SK-N-SH (cell line): ENCODE measurements around the gene TCP11L2. TPM values are rescaled to one million over a fixed set of nuclear protein-coding genes. Genes with fewer than 3 reads are reported as not detected.

Source experiments
- CTCF ChIA-PET: fragments of 300-600, 350-600 bp; formaldehyde crosslinking; extraction: SDS; loops from one replicate; lab custom pipeline; 2021; lab: Yijun Ruan, JAX
- POLR2A ChIA-PET: fragments of 350-600 bp; sonication (Branson Sonifier 250); formaldehyde crosslinking; extraction: SDS; loops from one replicate; lab custom pipeline; 2020; ENCODE audit warnings: antibody characterized with exemption, inconsistent platforms; lab: Yijun Ruan, JAX
- DNase-seq: peaks from one replicate; pipeline ENCODE4 v3.0.0; 2012
- H2AFZ ChIP-seq: fragments of 200-600 bp; sonication (generic); 2 replicates; pipeline ENCODE4 v1.8.1; 2016; ENCODE audit warnings: antibody characterized with exemption, mild to moderate bottlenecking, low read depth
- H3F3A ChIP-seq: fragments of 200-600 bp; sonication (generic); replicated peaks from 2 replicates; pipeline ENCODE3; 2016; ENCODE audit warnings: antibody characterized with exemption, mild to moderate bottlenecking; ENCODE audit not compliant: insufficient read depth
- H3K27ac ChIP-seq, 2 experiments: fragments of 200-500 bp in 1 of 2; fragments of 200-600 bp in 1 of 2; sonication (Bioruptor generic) in 1 of 2; sonication (generic), shearing (Covaris generic) in 1 of 2; 2 replicates each; pipeline versions ENCODE4 v1.5.1 to v1.6.1; 2014 to 2016; ENCODE audit warnings: low read depth in 2 of 2, inconsistent platforms in 1 of 2, low read length in 1 of 2, mild to moderate bottlenecking in 1 of 2, mixed read lengths in 1 of 2
- H3K27me3 ChIP-seq: fragments of 200-600 bp; sonication (generic), shearing (Covaris generic); 2 replicates; pipeline ENCODE4 v1.6.1; 2016; ENCODE audit warnings: mixed run types; ENCODE audit not compliant: insufficient read depth
- H3K36me3 ChIP-seq, 2 experiments: fragments of 200-500 bp in 1 of 2; fragments of 200-600 bp in 1 of 2; sonication (Bioruptor generic) in 1 of 2; sonication (generic) in 1 of 2; replicated peaks in 1 of 2; 2 replicates each; pipeline versions ENCODE3 to v1.5.1; 2014 to 2016; ENCODE audit warnings: low read length in 1 of 2, mild to moderate bottlenecking in 1 of 2; ENCODE audit not compliant: insufficient read depth in 2 of 2, control insufficient read depth in 1 of 2
- H3K4me1 ChIP-seq, 2 experiments: fragments of 200-500 bp in 1 of 2; fragments of 200-600 bp in 1 of 2; sonication (Bioruptor generic) in 1 of 2; sonication (generic), shearing (Covaris generic) in 1 of 2; 2 replicates each; pipeline versions ENCODE4 v1.5.1 to v1.6.1; 2014 to 2016; ENCODE audit warnings: low read depth in 1 of 2, low read length in 1 of 2, mixed run types in 1 of 2; ENCODE audit not compliant: insufficient read depth in 2 of 2, control insufficient read depth in 1 of 2
- H3K4me2 ChIP-seq: fragments of 200-600 bp; sonication (generic), shearing (Covaris generic); 2 replicates; pipeline ENCODE4 v1.6.1; 2017; ENCODE audit warnings: mixed run types
- H3K4me3 ChIP-seq, 2 experiments: fragments of 200-500 bp in 1 of 2; fragments of 200-600 bp in 1 of 2; sonication (Bioruptor generic) in 1 of 2; sonication (generic), shearing (Covaris generic) in 1 of 2; 2 replicates each; pipeline versions ENCODE4 v1.5.1 to v1.8.1; 2014 to 2016; ENCODE audit warnings: low read depth in 2 of 2, inconsistent platforms in 1 of 2, low read length in 1 of 2, mild to moderate bottlenecking in 1 of 2, mixed read lengths in 1 of 2, moderate library complexity in 1 of 2
- H3K79me2 ChIP-seq: fragments of 200-600 bp; sonication (generic); 2 replicates; pipeline ENCODE4 v1.8.1; 2017; ENCODE audit warnings: mild to moderate bottlenecking; ENCODE audit not compliant: insufficient read depth
- H3K9ac ChIP-seq: fragments of 200-600 bp; sonication (generic); 2 replicates; pipeline ENCODE4 v1.6.1; 2017; ENCODE audit warnings: mixed run types
- H3K9me2 ChIP-seq: fragments of 200-600 bp; sonication (generic); 2 replicates; pipeline ENCODE4 v1.6.1; 2017; ENCODE audit warnings: mixed run types
- H3K9me3 ChIP-seq: fragments of 200-600 bp; sonication (generic); 2 replicates; pipeline ENCODE4 v1.6.1; 2017; ENCODE audit warnings: mixed run types, mild to moderate bottlenecking, moderate library complexity
- H4K20me1 ChIP-seq: fragments of 200-600 bp; sonication (generic); 2 replicates; pipeline ENCODE4 v1.6.1; 2017; ENCODE audit warnings: mild to moderate bottlenecking, mixed run types; ENCODE audit not compliant: insufficient read depth
- CHD2 ChIP-seq: fragments of 150-350 bp; IDR thresholded peaks from 2 replicates; pipeline ENCODE4 v1.6.1; 2018; ENCODE audit warnings: low read length; ENCODE audit not compliant: partially characterized antibody
- ELF1 ChIP-seq: IDR thresholded peaks from 2 replicates; pipeline ENCODE4 v1.4.0; 2012
- FOXJ3 ChIP-seq: sonication (generic); formaldehyde crosslinking; IDR thresholded peaks from 2 replicates; pipeline ENCODE4 v1.5.1; 2020; ENCODE audit warnings: mild to moderate bottlenecking, missing genetic modification reagents
- FOXM1 ChIP-seq: IDR thresholded peaks from 2 replicates; pipeline ENCODE4 v1.4.0; 2012; ENCODE audit warnings: low read depth, mild to moderate bottlenecking
- GABPA ChIP-seq: IDR thresholded peaks from 2 replicates; pipeline ENCODE4 v1.4.0; 2012; ENCODE audit warnings: low read depth, mild to moderate bottlenecking
- IRF3 ChIP-seq: fragments of 150-350 bp; IDR thresholded peaks from 2 replicates; pipeline ENCODE4 v1.6.1; 2016; ENCODE audit warnings: mild to moderate bottlenecking, low read depth, low read length
- JUND ChIP-seq: IDR thresholded peaks from 2 replicates; pipeline ENCODE4 v1.4.0; 2012
- MXI1 ChIP-seq: IDR thresholded peaks from 2 replicates; pipeline ENCODE4 v1.6.1; 2012; ENCODE audit warnings: mild to moderate bottlenecking, low read depth, low read length, improper control_type of control experiment
- NRF1 ChIP-seq: IDR thresholded peaks from 2 replicates; pipeline ENCODE4 v1.6.1; 2012; ENCODE audit warnings: low read depth, mild to moderate bottlenecking, low read length
- POLR2AphosphoS5 ChIP-seq: IDR thresholded peaks from 2 replicates; pipeline ENCODE4 v1.6.1; 2012; ENCODE audit warnings: low read depth, low read length
- RAD21 ChIP-seq: IDR thresholded peaks from 2 replicates; pipeline ENCODE4 v1.6.1; 2012; ENCODE audit warnings: mild to moderate bottlenecking, low read length
- RFX5 ChIP-seq: IDR thresholded peaks from 2 replicates; pipeline ENCODE4 v1.6.1; 2012; ENCODE audit warnings: mild to moderate bottlenecking, improper control_type of control experiment, low read length
- SIN3A ChIP-seq: IDR thresholded peaks from 2 replicates; pipeline ENCODE4 v1.6.1; 2012; ENCODE audit warnings: low read depth, mild to moderate bottlenecking, low read length, moderate library complexity, borderline replicate concordance
- SMC3 ChIP-seq: IDR thresholded peaks from 2 replicates; pipeline ENCODE4 v1.6.1; 2012; ENCODE audit warnings: low read depth, low read length, improper control_type of control experiment
- TCF12 ChIP-seq: IDR thresholded peaks from 2 replicates; pipeline ENCODE4 v1.4.0; 2012
- TEAD4 ChIP-seq: IDR thresholded peaks from 2 replicates; pipeline ENCODE4 v1.4.0; 2012; ENCODE audit warnings: mild to moderate bottlenecking, borderline replicate concordance; ENCODE audit not compliant: insufficient read depth
- USF1 ChIP-seq: IDR thresholded peaks from 2 replicates; pipeline ENCODE4 v1.4.0; 2012; ENCODE audit warnings: low read depth, borderline replicate concordance
- USF2 ChIP-seq: fragments of 150-350 bp; IDR thresholded peaks from 2 replicates; pipeline ENCODE4 v1.6.1; 2017; ENCODE audit warnings: antibody characterized with exemption, low read length, low read depth, borderline replicate concordance
- ZBTB33 ChIP-seq: IDR thresholded peaks from 2 replicates; pipeline ENCODE4 v1.4.0; 2012; ENCODE audit warnings: low read depth, borderline replicate concordance
- WGBS: methylation state at CpG from one replicate; pipeline ENCODE4 v1.1.6; 2017; ENCODE audit warnings: low lambda C conversion rate; 5-methylcytosine and 5-hydroxymethylcytosine counted together
- polyA plus RNA-seq, 3 experiments: library from polyadenylated mRNA; depleted of rRNA; stranded (reverse); fragments of >200 nt; gene quantifications; 2 replicates each; pipeline ENCODE4 v1.2.3, GENCODE V29; 2012

TCP11L2 gene
- polyA plus RNA-seq, 1 of the 3 experiments (the other 2 are of a cell fraction): 4.0 TPM

GRCh38 chr12:106362971-106363370 lies 60.4 kb downstream of the TCP11L2 start (continued):
- TF ChIP-seq SIN3A: no peak
- TF ChIP-seq TEAD4: no peak
- TF ChIP-seq FOXM1: no peak
- TF ChIP-seq NRF1: no peak

DNA sequence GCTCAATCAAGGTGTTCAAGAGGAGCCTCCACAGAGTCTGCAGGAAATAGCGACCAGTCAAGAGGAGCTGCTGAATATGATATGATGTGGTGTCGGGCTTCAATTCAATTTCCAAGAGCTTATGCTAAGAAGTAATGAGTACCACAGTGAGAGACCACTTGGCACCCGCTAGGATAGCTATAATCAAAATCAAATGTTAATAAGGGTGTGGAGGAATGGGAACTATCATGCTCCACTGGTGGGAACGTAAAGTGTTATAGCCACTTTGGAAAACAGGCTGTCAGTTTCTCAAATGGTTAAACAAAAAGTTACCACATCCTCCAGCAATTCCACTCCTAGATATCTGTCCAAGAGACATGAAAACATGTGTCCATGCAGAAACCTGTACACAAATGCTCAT lies 61.7 kb downstream of the TCP11L2 start:
- Histone ChIP-seq H2AFZ (no peak overlapping the region), H3K27me3 (no peaks in the 10 kb centered on the region), H3K4me1 (no peaks in the 10 kb centered on the region), H3K27ac (no peak overlapping the region), H3K36me3 (peaks cover 13 to 23% of the 10 kb centered on the region in 2 experiments), H3K79me2 (peaks cover 31% of the 10 kb centered on the region), H3K4me2 (no peak overlapping the region), H3K9me2 (no peaks in the 10 kb centered on the region), H3K9me3 (no peaks in the 10 kb centered on the region), H3K4me3 (no peak overlapping the region), H3K9ac (no peak overlapping the region), H3F3A (no peaks in the 10 kb centered on the region), H4K20me1 (no peaks in the 10 kb centered on the region)
- CTCF ChIA-PET: interaction anchor here (2.5 kb wide), 1 partner anchor 556 kb away, joined by 5 read pairs; no protein-coding TSS in a partner anchor
- TF ChIP-seq TCF12 (no peak), ELF1 (no peak), SMC3 (no peak), JUND (no peak), FOXJ3 (CRISPR knock-in tag) (no peak), SIN3A (no peak), USF1 (no peak), MXI1 (no peak), USF2 (no peak), ZBTB33 (no peak), GABPA (no peak), IRF3 (no peak), RFX5 (no peak), POLR2AphosphoS5 (no peak), CHD2 (no peak), RAD21 (no peak)
- DNase-seq: no peak
- POLR2A ChIA-PET: no interaction called here
- 95% methylated on average over 4 of the region's 4 CpGs for WGBS
